CD4-positive, alpha-beta T cell treated with Interferon alpha-2 for 1 hour (primary cell): Measurements from ENCODE around the gene CAMK2A.

Experiments used
- DNase-seq, 2 donors: peaks; one replicate each; pipeline ENCODE4 v3.0.0-alpha.2; 2020 to 2022

Gene CAMK2A

DNA sequence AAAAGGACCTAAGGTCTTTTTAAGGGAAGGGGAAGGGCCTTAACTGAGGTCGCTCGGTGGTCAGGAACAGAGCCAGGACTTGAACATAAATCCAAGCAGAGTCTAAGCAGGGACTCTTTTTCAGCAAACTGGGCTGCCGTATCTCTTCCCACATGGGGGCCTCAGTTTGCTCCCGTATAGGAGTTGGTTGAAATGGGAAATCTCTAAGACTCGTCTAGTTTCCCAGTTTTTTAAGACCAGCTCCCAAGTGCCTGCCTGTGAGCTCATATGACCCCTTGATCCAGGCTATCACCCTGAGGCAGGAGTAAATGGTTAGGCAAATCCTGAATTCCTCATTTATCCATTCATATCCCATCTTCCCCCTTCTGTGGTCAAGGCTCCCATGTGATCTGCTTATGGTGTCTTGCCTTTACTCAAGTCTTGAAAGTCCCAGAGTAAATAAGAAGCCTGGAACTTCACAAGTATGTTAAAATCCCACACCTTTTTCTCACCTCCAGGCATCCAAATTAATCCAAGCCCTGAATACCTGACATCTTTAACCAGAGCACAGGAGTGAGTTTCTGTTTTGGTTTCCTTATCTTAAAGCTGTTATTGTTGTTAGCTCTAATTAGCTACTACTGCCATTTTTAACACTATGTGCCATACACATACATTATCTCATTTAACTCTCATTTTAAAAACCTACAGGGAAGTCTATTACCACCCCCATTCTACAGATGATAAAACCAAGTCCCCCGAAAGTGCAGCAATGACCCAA lies 10.2 kb upstream of the CAMK2A start:
- DNase-seq: no peak

DNA sequence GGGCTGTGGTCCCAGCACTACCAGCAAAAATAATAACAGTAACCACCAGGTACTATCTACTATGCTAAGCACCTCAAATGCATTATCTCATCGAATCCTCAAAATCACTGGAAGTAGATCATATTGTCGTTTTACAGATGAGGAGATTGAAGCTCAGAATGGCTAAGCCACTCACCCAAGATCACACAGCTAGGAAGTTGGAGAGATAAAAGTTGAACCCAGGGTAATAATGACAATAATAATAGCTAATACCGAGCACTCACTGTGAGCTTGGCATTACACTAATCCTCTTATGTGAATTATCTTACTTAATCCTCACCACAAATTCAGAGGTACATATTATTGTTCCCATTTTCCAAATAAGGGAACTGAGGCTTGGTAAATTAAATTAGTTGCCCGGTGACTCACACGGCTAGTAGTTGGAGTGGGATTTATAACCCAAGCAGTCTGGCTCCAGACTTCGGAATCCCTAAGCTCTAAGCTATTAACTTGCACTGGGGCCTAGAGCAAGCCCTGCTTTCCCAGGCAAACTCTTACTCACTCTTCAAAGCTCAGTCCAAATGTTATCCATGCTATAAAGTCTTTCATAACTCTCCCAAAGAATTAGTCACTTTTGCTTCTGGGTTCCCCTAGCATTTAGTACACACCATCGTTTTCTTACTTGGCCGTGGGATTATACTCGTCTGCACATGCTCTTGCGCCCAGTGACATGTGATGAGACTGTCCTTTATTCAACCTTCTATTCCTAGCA lies 9.3 kb upstream of the CAMK2A start:
- DNase-seq: no peak

DNA sequence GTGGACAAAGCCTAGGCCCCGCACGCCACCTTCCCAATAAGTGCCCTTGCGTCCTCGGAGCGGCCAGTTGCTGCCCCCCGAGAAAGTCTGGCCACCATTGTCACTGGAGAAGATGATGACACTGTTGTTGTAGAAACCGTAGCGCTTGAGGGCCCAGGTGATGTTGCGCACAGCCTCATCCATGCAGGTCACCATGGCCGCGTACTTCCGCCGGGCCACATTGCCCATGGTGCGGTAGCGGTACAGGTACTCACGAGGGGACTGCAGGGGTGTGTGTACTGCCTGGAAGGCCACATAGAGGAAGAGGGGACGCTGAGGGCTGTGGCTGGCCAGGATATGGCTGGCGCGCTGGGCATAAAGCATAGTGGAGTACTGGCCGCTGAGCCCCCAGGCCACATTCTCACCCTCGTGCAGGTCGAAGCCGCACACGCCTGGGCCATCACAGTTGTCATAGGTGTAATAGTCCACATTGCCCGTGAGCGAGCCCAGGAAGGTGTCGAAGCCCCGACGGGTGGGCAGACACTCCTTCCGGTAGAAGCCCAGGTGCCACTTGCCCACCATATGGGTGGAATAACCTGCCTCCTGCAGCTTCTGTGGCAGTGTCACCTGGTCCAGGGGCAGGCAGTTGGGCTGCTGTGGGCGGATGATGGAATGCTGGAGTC lies 8.5 kb upstream of the CAMK2A start:
- DNase-seq: no peak

DNA sequence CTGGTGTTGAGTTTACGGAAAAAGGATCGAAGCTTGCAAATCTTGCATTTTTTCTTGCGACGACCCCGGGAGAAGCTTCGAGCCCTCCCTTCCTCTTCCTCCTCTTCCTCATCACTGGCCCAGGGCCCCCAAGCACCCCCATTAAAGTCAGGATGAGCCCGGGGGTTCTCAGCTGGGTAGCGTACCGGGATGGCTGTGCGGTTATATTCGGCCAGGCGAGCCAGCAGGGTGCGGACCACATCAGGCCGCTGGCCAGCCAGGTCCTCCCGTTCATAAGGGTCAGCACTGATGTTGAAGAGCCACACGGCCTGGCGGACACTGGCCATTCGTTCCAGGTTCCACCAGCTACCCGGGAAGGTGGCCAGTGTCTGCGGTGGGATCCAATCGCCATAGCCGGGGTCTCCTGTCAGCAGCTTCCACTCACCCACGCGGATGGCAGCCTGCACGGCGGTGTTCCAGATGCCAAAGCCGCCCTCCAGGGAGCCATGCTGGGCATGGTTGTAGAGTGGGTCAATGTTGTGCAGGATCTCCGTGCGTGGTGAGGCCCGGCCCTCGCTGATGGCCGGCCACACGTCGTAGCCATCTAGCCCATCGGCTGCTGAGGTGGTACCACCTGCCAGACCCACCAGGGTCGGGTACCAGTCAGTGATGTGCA lies 7.8 kb upstream of the CAMK2A start:
- DNase-seq: no peak

DNA sequence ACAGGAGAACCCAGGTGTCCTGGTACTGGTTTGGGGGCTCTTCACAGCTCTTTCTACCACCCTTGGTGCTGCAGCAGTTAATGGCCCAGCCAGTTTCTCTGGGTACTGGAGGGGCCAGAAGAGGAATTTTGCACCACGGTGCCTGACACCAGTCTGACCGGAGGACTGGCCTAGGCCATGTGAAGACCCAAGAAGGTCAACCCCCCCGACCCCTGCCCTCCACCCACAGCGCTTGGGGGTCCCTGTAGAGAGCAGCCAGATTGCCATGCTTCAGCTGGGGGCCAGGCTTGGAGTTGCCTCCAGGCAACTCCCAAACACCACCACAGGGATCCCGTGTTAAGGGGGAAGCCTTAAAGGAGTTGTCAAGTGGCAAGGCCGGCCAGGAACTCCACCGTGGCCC lies 6.9 kb upstream of the CAMK2A start:
- DNase-seq: no peak

DNA sequence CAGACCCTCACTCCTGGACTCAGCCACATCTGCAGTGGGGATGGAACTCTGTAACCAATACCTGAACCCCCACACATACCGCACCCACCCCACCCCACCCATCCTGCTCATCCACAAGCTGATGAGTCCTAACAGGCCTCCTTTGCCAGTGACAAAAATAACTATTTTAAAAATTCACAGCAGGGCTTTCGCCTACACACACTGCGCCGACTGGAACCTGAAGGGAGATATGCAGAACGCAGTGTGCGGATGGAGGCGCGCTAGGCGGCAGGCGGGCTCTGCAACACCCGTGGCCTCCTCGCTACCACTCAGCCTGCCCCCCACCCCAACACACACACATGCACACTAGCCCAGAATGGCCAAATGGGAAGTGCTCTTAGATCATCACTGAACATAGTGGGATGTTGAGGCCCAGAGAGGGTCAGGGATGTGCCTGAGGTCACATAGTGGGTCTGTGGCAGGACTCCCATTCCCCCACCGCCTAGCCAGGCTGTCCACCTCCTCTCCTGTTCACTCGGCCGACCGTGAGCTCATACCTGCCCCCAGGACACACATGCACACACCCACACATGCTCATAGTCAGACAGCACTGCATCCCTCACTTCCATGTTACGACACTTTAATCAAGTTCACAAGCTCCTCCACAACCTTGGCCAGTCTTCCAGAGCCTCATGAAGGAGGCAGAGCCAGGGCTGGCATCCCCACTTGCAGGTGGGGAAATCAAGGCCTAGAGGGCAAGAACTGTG lies 6.3 kb upstream of the CAMK2A start:
- DNase-seq: no peak

DNA sequence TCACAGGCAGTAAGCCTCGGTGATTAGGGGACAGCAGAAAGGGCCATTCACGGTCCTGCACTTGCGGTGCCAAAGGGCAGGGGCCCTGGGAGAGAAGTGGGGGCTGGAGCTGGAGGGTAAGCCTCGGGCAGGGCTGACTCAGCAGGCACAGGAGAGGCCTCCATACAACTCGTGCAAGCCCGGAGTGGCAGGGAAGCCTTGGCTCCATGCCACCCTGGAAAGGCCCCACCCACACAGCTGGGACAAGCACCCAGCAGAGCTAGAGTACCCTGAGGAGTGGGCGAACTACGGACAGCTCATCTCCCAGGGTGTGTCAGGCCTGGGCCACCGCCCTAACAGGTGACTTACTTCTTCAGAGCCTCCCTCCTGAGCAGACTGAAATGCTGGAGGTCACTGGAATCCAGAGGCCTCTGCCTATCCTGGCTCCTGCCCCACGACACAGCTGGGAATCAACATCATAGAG lies 5.6 kb upstream of the CAMK2A start:
- DNase-seq: no peak

DNA sequence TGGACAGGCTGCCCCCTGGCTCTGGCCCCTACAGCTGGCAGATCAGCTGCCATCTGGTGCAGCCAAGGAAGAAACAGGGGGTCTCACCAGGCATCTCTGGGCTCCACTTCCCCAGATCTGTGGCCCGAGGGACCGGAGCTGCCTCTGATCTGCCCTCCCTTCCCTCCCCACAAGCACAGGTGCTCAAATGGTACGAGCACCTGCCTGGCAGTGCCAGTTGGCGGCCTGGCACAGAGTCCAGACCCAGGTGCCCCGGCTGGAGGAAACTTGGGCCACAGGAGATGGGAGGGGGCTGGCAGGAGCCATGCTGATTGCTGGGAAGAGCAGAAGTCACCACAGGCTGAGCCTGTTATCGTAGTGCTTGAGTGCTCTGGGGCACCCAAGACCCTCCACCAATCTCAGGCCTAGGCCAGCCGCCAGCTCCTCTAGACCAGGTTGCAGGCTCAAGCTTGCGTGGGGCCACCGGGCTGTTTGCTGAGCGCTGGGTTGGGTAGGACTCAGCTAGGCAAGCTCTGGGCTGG lies 5.0 kb upstream of the CAMK2A start:
- DNase-seq: no peak

DNA sequence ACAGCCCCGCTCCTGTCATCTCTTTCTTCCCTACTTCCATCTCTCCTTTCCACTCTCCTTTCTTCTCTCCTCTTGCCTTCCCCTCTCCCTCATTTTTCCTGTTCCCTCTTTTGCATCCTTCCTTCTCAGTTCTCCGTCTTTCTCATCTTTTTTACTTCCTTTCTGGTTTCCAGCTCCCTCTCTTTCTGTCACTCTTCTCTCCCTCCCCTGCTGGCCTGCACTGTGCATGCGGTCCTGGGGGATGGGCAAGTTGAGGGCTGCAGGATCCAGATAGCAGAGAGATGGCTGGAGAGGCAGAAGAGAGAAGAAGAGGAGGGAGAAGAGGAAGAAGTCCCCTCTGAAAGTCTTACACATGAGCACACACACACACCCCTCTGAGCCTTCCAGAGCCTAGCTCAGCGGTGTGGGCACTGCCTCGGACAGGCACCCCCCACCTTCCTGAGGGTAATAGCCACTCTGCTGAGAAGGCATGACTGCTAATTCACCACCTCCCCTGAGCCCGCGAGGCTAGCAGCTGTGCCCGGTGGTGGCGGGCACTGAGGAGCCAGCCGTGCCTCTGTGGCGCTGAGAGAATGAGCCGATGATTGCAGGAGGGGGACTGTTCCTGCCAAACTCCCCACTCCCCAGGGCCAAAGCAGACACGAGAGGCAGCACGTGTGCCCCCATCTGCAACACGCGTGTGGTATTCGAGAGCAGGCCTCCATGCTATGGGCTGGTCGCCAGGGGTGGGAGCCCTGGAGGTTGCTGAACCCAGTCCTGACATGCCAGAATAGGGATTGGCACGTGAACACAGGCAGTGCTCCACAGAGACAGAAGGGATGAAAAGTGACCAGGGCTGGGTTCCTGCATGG lies 3.7 kb upstream of the CAMK2A start:
- no peak for DNase-seq

DNA sequence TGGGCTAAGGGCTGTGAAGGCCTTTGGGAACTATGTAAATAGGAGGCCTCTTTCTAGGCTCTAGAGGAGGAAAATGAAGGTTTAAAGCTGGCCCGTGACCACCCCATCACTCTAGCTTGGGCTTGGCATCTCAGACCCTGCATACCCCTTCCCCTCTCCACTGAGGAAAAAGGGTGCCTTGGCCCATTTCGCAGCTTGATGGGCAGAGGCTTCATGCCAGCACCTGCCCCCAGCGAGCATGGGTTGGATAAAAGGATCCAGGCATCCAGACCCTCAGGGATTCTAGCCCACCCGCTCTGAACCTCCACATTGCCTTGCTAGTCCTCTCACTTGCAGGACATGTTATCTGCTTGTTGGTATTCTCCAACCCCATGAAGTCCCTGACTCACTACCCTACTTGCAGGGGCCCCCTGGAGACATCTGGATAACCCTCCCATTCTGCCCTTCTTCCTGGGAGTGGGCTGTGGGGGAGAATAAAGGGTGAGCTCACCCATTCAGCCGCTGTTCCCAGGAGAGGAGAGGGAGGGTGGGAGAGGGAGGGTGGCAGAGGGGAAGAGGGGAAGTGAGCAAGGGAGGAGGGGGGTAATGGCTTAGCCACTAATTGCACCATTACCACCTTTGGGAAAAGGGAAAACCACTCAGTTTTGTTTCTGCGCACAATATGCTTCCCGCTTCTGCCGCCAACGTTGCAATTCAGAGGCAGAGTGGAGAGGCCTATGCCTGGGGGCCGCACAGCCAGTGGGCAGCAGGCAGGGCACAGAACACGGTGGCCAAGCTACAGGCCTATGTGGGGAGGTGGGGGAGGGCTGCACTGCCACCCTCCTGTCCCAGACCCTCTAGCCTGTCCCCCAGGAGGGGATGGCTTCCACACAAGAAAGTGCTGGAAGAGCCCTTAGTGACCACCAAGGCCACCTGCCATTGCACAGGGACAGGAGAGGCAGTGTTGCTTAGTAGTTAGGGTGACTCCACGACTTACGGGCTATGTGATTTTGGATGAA lies 2.1 kb upstream of the CAMK2A start:
- no peak for DNase-seq

DNA sequence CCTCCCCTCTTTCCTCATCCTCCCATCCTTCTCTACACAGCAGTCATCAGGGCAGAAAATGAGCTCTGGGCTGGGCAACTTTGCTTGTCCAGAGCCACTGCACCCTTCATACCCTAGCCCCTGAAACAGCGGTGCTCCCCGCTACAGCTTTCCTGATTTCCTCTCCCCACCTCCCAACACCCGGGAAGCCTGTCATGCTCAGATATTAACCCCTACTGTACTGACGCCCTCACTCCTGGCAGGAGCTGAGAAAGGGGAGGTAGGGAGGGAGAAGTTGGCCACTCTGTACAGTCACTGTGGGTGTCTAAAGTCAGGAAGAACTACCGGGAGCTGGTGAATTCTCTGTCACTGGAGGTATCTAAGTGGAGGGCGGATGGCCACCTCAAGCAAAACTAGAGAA lies 782 bp downstream of the CAMK2A start:
- DNase-seq: no peak

DNA sequence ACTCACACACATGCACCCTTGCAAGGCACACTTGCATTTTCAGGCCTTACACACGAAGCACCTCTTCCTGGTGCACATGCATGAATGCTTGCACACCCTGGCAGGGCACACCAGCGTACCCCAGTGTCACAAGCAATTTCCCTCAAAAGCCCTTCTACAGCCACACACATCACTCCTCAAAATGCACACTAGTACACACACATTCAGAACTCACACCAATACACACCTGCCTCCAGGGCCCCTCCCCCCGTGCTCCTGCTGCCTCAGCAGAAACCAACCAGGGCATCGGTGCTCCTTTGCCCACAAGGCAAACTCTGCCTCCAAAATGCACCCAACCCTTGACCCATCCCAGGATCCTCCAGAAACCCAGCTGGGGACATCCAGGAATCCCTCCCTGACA lies 1.2 kb downstream of the CAMK2A start:
- DNase-seq: no peak

DNA sequence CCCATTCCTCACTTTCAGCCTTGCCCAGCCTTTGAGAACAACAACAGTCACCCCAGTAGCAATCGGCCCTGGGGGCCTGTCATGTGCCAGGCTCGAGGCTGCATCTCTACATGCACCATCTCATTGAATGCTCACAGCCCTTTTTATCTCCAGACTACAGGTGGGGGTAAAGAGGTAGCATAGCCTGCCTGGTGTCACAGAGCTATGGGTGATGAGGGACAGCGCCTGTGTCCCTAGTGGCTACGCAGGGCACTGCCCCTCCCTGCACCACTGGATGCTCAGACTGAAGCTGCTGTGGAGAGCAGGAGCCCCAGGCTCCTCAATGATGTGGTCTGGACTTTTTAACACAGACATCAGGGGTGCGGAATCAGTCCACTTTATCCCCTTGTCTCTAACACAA lies 2.8 kb downstream of the CAMK2A start:
- no peak for DNase-seq

DNA sequence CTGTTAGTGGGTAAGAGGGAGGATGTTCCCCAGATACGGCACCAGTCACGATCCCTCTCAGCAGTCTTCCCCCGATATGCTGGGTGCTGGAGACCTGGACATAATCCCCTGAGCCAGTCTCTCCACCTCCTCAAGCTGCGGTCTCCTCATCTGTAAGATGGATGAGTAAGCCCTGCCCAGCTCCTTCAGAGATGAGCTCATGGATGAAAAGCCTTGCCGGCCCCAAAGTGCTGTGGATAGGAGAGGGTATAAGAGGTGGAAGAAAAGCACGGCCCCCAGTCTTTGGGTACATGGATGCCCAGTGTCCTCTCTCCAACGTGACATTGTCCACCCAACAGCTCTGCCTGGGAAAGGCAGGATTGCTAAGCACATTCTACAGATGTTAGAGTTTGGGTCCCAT lies 4.5 kb downstream of the CAMK2A start:
- no peak for DNase-seq

DNA sequence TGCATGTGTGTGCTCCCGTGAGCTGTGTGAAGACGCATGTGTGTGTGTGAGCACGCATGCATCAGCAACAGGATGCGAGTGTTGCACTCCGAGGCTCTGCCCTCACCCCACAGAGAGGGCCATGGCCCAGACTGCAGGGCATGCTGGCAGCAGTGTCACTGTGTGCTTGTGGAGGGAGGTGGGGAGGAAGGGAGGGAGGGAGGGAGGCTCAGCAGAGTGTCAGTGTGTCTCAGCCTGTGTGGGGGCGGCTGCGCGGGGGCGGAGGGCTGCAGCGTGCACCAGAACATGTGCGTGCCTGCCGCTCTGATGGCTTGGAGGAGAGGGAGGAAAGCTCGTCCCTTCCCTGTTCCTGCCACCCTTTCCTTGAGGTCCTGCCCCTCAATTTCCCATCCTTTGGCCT lies 5.3 kb downstream of the CAMK2A start:
- DNase-seq: no peak

DNA sequence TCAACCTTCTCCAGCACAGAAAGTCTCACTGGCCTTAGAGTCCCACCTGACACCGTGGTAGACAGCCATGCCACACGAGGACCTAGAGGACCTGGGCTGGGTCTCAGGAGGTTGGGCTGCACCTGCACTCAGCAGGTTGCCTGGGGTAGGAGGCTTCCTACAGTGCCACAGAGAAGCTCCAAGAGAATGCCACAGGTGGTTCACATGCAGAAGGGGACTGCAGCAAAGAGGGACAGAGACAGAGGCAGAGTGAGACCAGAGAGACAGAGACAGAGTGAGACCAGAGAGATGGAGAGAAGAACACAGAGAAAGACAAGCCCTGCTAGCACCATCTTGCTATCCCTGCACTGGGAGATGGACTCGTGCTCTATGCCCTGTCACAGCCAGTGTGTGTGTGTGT lies 5.7 kb downstream of the CAMK2A start:
- DNase-seq: no peak

DNA sequence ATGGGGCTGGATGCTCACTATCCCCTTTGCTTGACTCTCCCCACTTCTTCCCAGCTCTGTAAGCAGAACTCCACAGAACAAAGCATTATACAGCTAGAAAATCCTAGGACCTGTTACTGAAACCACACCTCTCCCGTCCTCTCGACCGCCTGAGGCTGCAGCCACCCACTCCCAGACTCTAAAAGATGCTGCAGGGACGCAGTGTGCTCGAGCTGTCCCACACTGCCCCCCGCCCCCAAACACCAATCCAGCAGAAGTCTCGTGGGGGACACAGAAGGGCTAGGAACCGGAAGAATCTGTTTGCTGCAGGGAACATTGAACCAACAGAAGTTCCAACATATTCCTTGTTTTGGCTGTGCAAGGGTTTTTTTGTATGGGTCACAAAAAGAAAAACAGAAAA lies 7.6 kb downstream of the CAMK2A start:
- no peak for DNase-seq

DNA sequence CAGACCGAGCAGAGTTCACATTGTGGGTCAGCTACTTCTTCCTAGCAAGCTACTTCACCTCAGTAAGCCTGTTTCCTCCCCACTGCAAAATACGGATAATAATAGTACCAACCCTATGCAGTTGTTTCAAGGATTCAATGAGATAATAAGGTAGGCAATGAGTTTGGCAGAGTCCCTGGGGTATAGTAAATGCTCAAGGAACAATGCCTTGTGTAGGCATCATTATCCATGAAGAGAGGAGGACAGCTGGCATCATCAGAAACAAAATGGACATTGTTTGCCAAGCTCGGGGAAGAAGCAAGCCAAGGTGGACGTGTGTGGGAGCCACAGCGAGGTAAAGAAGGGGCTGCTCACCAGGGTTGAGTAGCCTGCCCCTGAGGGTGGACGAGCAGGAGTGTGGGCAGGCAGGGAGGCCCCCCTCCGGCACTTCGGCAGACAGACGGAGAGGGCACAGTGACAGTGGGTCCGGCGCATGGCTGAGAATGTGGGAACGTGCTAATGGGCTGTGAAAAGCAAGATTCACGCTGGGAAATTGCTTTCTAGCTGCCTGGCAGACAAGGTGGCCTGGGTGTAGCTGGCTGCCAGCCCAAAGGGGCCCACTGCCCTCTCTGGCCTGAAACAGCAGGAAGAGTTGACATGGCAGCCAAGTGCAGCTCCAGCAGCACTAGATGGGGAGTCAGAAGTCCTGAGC lies 10.1 kb downstream of the CAMK2A start:
- no peak for DNase-seq

DNA sequence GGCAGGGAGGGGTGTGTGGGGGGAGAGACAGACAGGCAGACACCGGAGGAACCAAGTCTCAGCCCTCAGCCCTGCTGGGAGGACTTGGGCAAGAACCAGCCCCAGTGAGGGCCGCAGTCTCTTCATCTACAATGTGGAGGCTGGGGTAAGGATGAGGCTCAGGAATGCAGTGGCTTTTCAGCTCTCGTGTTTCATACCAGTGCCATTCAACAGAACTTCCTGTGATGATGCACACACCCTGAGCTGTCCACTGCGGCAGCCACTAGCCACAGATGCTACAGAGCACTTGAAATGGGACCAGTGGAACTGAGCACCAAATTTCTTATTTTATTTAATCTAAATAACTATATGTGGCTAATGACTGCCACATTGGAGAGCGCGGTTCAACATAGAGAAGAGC lies 10.7 kb downstream of the CAMK2A start:
- no peak for DNase-seq
